GM21529 (cell line): ENCODE results near the gene FRMD1.

ENCODE experiments used
- ATAC-seq: cut with Tn5 transposase; IDR thresholded peaks from one replicate; pipeline ENCODE4 v1.9.1; 2021; ENCODE audit not compliant: unreplicated experiment

FRMD1 gene

DNA sequence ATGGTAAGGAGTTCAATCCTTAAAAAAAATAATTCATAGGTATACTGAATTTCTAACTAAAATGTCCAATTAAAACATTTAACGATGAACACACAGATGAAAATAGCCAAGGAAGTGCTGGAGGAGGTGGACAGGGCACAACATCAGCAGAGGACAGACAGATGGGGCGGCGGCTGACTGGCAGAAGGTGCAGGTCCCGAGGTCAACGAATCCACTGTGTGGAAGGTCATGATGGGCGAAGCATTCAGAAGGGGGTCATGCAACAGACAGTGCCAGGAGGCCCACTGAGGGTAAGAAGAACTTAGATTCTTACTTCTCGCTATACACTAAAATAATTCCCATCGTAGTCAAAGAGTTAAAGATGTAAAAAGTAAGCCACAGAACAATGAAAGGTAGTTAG, 34.2 kb upstream of the FRMD1 start:
- no peak for ATAC-seq

DNA sequence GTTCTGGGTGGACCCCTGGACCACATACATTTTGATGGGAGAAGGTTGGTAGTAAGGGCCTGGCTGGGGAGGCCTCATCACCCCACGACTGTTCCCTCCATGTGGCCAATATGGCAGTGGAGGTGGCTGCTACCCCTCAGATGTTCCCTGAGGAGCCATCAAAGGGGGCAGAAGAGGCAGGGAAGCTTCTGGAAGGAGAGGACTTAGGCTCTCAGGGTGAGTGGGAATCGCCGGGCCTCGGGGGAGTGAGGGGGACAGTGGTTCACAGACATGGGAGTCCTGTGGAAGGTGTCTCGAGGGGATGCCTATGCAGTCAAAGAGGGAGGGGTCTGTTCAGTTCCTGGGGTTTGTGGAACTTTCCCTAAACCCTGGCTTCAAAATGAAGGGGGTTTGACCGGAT, 32.9 kb upstream of the FRMD1 start:
- no peak for ATAC-seq

DNA sequence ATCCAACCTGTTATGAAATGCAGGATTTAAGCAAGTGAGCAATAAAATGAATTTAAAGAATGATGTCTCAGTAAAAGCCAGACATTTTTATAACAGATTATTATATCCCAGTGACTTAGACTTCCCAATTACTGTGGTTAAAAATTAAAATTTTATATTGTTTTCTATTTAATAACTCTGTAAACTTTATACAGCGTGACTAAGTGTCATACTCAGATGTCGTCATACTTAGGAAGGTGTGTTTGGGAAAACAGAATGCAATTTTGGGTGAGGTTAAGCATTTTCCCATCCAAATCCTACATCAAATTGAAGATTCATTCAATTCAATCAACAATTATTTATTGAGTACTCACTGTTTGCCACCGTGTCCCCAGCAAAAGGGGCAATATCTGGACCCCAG, 31.4 kb upstream of the FRMD1 start:
- ATAC-seq = no peak

DNA sequence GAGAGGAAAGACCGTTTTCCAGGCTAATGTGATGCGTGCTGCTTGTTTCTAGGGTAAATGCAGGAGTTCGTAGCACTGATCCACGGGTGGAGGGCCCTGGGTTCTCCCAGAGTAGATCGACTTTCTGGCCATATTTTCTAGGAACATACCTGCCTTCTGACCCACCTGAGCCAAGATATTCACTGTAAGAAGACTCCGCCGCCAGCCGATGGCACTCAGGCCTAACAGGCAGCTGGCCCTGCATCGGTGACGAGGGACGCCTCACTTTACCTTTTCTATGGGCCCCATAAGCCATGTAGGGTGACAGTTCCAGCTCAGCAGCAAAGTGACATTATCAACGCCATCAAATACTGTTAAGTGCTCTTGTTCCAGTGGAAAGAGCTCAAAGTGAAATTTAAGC, 30.2 kb upstream of the FRMD1 start:
- no peak for ATAC-seq

DNA sequence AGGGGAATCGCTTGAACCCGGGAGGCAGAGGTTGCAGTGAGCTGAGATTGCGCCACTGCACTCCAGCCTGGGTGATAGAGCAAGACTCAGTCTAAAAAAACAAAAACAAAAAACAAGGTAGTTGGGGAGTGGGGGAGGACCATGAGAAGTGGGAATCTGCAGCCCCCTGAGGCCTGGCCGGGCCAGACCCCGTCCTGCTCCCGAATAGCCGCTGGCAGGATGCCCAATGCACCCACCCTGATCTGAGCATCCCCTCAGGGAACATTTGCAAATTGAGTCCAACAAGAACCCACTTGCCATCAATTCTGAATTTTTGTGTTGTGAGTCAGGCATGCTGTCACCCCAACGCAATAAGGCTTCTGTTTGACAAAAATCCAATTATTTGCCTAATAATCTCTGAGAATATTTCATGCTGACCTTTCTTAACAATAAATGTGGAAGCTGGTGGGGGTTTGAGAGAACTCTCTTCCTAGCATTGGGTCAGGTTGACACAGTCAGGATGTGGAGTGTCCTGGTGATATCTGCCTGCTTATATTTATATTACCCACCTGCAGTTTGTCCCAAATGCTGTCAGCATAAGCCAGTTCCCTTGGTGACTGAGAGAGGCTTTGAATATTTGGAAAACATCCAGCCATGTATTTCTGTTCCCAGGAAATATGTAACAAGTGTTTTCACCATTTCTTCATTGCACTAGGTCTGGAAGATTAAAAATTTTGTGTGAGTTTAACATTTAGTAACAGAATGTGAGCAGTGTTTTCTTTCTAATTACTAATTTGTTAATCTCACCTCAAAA, 28.4 kb upstream of the FRMD1 start:
- no peak for ATAC-seq

DNA sequence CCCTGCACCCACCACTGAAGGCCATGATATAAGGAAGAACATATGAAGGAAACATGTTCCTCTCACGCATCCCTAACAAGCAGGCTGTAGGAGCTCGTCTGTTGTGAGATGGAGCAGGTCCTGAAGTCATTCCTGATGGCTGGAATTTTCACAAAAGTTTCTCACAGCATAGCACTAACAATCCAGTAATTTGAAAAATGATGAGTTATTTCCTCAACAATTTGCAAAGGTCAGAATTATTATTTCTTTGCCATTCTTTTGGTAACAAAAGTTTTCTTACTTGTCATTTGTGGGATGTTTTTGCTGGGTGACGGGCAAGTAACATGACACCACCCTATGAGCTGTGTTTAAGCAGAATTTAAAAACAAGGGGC, 27.6 kb upstream of the FRMD1 start:
- ATAC-seq = no peak

DNA sequence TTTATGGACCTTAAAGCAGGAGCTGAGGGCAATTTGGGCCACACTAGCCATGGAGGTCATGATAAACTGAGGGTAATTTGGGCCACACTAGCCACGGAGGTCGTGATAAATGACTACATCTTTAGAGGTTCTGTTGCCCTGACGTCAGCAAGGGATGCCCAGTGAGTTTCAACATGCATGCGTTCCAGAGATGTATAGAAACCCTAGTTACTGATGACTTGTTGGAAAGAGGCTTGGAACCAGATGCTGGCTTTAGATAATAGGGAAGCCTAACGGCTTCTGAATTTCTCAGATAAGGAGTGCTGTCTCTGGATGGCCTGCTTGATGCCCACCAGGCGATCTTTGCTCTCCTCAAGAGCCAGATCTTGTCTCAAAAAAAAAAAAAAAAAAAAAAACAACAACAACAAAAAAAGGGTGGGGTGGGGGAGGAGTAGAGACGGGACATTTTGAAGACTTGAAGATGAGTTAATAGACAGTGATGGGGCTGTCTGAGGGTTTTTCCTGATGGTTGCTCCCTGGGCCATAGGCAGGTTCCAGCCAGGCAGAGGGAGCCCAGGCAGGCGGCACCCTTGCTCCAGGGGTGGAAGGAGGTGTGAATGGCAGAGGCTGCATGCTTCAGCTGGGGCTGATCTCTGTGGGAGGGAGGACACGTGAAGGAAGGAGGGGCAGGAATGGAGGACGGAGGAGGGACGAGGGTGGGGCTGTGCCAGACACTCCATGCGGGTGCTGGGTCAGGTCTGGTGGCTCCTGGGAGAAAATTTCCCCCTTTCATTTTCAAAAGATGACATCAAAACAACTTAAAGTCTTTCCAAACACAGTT, 27.0 kb upstream of the FRMD1 start:
- ATAC-seq = no peak

DNA sequence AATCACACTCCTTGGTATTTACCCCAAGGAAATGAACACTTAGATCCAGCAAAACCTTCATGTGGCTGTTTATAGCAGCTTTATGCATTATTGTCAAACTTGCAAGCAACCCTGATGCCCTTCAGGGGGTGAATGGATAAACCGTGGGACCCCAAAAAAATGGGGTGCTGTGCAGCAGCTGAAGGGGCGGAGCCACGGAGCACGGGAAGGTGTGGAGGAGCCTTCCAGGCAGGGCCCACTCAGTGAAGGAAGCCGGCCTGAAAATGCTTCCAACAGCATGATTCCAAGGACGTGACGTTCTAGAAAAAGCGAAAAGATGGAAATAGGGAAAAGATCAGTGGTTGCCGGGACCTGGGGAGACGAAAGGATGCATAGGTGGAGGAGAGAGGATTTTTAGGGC, 25.6 kb upstream of the FRMD1 start:
- no peak for ATAC-seq

DNA sequence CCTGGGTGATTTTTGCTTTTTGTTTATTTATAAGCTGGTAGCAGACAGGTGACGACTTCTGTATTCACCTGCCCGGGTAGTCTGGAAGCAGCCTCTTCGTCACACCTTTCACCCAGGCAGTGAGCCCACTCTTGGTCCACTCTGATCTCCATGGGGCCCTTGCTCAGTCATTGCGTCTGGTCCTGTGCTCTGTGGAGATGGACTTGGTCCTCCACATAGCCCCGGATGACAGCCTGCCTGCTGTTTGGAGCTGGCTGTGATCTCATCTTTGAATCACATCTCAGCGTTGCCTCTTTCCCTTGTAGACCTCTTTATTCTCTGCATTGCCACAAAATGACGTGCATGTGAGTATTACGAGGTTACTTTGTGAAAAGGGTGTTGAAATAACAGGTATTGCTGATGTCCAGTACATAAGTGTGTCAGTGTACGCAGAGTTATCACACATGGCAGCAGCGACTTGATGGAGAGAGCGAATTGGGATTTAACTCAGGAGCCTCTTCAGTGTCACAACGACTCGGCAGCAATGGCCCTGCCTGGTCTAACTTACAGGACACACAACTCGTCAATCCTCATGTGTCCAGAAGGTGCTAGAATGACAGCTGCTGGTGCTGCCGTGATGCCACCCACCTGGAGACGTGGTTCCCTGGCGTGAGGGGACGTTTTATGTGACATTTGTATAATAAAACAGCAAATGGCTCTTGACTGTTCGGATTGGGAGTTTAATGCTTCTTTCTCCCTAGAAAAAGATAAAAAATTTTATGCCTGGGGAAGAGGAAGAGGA, 24.2 kb upstream of the FRMD1 start:
- ATAC-seq = no peak

DNA sequence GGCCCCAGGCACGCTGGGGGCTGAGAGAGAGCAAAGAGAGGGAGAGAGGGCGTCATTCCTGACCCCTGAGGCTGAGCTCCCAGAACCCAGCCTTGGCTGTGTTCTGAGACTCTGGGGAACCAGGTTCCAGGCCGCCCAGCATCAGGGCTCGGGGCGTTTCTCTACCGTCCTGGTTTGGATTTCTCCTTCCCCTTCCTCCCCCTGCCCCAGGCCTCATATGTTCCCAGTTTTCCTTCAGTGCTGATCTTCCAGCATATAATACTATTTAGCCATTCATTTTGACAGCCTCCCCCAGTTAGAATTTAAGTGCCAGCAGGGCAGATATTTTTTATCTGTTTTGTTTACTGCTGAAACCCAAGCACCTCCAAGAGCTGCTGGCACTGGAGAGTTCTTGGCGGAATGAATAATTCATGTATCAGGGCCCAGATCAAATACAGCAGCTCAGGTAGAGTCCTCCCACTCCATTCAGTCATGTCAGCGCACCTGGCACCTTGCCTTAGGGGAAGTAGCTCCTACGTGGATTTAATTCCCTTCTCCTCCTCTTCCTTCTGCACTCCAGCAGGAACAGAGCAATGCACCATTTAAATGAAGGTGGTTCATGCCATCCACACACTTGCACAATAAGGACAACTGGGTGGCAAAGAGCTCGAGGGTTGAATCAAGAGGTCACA, 23.4 kb upstream of the FRMD1 start:
- ATAC-seq = no peak

DNA sequence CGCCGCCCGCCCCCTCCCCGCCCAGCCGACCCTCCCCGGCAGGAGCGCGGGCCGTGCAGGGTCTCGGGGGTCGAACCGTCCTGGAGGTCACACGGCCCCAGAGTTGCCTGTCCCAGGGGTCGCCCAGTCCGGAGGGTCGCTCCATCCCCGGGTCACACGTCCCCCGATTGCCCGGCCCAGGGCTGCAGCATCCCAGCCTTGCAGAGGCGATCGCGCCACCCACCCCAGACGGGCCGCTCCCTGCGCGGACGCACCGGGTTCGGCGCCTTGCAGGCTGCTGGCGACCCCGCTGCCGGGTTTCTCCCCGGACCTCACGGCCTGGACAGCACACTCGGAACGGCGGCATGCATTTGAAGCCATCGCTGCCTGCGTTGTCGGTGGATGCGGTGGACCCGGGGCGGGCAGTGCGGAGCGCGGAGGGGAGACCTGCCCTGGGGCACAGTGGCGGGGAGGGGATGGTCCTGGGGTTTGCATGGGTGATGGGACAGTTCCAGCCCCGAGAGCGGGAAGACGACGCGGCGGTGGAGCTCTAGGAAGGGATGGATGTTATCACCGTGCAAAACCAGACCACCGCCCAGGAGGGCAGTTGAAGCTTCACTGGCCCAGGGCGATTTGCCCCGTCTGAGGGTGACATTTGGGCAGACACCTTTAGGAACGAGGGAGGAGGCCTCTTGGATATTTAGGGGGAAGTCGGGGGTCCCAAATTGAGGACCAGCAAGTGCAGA, 22.7 kb upstream of the FRMD1 start:
- no peak for ATAC-seq

DNA sequence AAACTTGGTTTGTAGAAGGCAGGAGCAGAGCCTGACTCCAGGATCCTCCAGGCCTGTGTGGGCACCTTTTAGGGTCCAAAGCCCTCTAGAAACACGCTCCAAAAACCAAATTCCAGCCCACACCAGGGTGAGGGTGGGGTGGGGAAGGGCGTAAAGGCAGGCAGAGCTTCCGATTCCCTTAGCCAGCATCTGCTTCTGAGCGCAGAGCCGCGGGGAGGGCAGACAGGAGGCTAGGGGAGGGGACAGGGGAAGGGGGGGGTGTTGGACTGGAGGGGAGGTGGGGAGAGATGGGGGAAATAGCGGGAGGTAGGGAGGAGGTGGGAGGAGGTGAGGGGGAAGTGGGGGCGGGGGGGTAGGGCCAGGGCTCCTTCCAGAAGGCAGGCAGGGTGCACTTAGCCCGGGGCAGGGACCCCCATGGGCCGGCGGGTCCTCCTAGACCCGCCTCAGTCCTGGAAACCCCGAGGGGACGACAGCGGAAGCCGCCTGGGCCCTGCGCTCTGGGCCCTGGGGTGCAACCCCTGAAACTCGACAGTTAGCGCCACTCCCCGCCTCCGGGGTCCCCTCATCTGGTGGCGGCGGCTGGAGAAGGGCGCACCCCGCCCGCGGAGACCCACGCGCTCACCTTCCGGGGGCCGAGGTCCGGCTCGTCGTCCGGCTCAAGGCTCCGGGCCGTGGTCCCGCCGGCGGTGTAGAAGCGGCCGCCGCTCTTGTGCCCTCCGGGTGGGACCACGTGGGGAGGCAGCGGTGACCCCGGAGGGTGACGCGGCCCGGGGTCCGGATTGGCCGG, 22.0 kb upstream of the FRMD1 start:
- no peak for ATAC-seq

DNA sequence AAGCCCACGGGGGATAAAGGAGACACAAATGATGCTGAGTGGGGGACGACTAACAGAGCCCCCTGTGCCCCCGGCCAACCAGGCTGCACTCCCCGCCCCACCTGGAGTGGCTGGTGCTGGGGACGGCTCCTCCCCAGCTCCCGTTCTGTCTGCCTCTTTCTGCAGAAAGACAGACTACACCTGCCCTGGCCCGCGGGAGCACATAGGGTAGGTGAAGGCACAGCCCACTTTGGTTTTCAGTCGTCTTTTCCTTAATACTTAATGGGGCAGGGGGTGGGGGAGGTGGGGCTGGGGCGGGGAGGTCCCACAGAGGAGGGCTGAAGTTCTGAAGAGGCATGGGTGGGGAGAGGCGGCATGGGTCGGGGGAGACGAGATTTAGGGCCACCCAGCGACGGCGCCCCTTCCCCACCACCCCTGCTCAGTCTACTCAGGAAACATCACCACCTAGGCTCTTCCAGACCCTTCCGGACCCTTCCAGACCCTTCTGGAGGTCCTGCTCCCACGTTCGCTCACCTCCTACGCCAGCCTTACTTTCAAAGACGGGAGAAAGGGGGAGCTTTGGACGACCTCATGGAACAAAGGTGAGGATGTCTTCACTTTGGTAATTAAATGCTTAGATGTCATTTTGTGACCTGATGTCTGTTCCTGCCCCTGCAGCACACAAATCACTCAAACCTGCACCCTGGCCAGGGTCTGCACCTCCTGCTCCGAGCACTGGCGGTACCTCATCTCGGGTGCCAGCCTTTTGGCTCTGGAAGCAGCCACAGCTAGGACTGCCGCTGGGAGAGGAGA, 21.2 kb upstream of the FRMD1 start:
- no peak for ATAC-seq

DNA sequence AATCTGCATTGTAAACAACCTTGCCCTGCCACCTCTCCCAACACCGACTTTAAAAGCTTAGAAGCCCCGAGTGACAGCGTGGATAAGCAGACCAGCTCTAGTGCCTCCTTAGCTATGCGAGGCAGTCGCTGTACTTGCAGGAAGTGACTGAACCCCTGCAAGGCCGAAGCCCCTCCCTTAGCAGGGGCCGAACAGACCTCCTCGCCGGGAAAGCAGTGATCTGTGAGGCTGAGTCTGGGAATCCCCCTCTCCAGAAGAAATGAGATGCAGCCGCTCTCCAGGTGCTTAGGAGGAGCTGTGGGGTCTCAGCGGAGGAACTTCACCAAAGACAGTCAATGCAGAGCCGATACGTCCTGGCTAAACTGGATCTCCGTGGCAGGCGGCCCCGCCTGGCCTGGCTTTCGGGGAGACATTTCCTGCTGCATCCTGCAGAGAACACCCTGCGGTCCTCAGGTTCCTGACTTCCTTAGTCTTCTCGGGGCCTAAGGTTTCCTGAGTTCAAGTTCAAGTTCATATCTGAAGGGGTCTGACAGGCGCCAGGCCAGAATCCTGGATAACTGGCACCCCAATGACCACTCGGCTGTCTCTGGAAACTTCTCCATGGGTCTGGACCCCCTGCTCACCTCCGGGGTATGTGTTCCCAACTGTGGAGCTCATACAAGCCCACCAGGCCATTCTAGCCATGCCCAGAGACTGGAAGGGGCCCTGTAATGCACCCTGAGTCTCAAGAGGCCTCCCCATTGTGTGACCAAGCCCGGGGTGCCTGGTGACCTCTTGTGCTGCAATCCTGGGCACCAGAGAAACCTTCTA, 20.4 kb upstream of the FRMD1 start:
- no peak for ATAC-seq

DNA sequence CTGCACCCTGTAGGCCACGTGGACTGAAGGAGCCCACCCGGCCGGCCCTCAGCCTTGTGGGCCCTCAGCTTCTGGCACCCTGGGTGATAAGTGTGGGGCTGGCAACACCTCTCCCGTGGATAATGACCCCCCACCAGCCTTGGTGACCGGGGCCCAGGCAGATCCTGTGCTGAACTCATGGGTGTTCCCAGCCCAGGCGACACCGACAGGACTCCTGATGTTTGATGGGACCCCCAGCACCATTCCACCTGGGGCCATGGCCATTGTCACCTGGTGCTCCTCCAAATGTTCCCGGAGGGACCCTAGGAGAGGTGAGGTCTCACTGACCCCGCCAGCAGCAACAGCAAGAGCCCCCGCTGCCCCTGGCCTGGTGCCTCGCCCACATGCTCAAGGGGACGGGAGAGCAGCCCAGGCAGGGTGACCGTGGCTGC, 19.4 kb upstream of the FRMD1 start:
- ATAC-seq = no peak

DNA sequence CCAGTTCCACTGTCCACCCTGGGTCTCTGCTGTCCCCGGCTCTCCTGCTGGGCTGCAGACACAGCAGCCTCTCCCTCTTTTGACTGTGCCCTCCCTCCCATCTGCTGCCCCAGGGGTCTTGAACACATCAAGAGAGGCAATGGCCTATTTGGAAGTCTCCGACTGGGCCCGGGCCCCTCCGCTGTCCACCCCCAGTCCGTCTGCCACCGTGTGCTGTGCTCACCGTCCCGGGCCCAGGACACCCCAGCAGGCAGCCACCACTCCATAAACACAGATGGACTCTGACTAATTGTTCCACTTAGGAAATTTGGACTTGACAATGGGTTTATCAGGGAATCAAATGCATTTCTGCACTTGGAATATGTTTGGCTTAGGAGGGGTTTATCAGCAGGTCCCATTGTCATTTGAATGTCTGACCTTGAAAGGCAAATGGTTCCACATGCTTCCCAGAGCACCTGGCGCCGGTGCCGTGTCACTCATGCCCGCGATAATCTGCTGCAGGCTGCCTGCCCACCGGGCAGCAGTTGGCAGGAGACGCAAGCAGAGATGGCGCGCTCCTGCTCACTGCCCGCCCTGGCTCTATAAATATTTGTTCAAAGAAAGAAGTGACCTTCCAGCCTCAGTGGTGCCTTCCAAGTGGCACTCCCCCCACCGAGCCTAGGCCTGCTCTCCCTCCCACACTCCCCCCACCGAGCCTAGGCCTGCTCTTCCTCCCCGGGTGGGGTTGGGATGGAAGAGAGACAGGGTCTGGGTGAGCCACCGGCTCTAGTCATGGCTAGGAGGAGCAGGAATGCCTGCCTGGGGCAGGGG, 18.8 kb upstream of the FRMD1 start:
- no peak for ATAC-seq

DNA sequence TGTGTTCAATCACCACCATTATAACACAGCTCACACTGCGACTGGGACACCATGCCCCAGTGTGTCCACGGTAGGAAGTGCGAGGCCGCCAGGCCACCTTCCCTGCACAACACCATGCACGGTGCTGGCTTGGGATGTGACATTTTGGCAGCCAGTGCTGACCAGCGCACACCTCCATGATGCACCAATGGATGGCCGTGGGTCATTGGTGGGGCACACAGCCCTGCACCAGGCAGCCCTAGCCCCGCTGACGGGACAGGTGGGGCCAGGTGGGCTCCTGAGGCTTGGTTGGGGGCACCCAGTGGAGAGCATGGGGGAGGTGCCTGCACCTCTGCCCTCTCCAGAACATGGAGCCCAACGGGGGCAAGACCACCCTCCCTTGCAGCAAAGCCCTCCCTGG, 18.2 kb upstream of the FRMD1 start:
- ATAC-seq = no peak
